OCI-LY3 (cell line): ENCODE data around the gene BUD13.

ENCODE experiments used
- H2AFZ ChIP-seq: fragments of 200-600, 300-600 bp; shearing (Covaris generic); 2 replicates; pipeline ENCODE4 v1.6.0; 2014; ENCODE audit warnings: antibody characterized with exemption, low read depth, low read length
- H3K27ac ChIP-seq: fragments of 200-600, 300-600 bp; sonication (generic); 2 replicates; pipeline ENCODE4 v1.5.1; 2014; ENCODE audit warnings: mild to moderate bottlenecking, low read length, moderate library complexity, mixed read lengths
- H3K27me3 ChIP-seq: fragments of 200-600, 300-600 bp; sonication (generic); 2 replicates; pipeline ENCODE4 v1.6.1; 2014; ENCODE audit warnings: low read depth, low read length, mixed read lengths
- H3K36me3 ChIP-seq: fragments of 200-600, 300-600 bp; sonication (generic); replicated peaks from 2 replicates; pipeline ENCODE3; 2014; ENCODE audit warnings: low read depth, low read length, mixed read lengths
- H3K4me1 ChIP-seq: fragments of 300-600, 200-600 bp; sonication (generic); 2 replicates; pipeline ENCODE4 v1.6.1; 2014; ENCODE audit warnings: low read length, mixed read lengths
- H3K4me2 ChIP-seq: fragments of 200-600, 300-600 bp; sonication (generic); 2 replicates; pipeline ENCODE4 v1.6.1; 2014; ENCODE audit warnings: low read length, mixed read lengths
- H3K4me3 ChIP-seq: fragments of 300-600, 200-600 bp; sonication (generic); 2 replicates; pipeline ENCODE4 v1.5.1; 2014; ENCODE audit warnings: antibody characterized with exemption, mild to moderate bottlenecking, low read length, moderate library complexity
- H3K79me2 ChIP-seq: fragments of 300-600, 200-600 bp; shearing (Covaris generic); 2 replicates; pipeline ENCODE4 v1.6.1; 2014; ENCODE audit warnings: mild to moderate bottlenecking, low read length, mixed read lengths
- H3K9ac ChIP-seq: fragments of 300-600, 200-600 bp; shearing (Covaris generic); 2 replicates; pipeline ENCODE4 v1.6.0; 2014; ENCODE audit warnings: mild to moderate bottlenecking, low read length, moderate library complexity
- H3K9me3 ChIP-seq: fragments of 200-600, 300-600 bp; shearing (Covaris generic); 2 replicates; pipeline ENCODE4 v1.6.1; 2014; ENCODE audit warnings: low read length, mixed read lengths; ENCODE audit not compliant: insufficient read depth
- H4K20me1 ChIP-seq: fragments of 200-600, 300-600 bp; sonication (generic); 2 replicates; pipeline ENCODE4 v1.6.1; 2016; ENCODE audit warnings: low read length, mixed read lengths; ENCODE audit not compliant: insufficient read depth
- EZH2phosphoT487 ChIP-seq: fragments of 200-600 bp; shearing (Covaris generic); IDR thresholded peaks from 2 replicates; pipeline ENCODE4 v1.6.1; 2018; ENCODE audit warnings: antibody characterized with exemption, mixed run types, low read depth
- TF ChIP-seq, protein P1 (sequence below): fragments of 200-600, 300-600 bp; sonication (generic); IDR thresholded peaks from 2 replicates; pipeline ENCODE4 v1.5.1; 2014; ENCODE audit warnings: antibody characterized with exemption, low read length, low read depth

The BUD13 gene

DNA sequence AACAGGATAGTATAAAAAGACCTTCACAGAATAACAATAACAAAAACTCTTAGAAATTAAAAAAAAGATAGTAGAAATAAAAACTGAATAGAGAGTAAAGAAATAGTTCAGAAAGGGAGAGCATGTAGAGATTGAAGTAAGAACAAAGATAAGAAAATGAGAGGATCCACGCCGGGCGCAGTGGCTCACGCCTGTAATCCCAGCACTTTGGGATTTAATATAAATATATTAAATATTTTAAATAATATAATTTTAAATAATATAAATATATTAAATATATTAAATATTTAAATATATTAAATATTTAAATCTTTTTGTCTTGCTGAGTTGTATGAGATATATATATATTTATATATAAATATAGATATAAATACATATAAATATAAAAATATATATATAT, 39.3 kb upstream of the BUD13 start:
- Histone ChIP-seq H3K79me2 (no peaks in the 10 kb centered on the region), H2AFZ (no peak overlapping the region), H3K27me3 (no peaks in the 10 kb centered on the region), H4K20me1 (no peaks in the 10 kb centered on the region), H3K4me3 (peak overlapping the region; percentile 9; the same call in 1 of the 2 replicates), H3K36me3 (no peaks in the 10 kb centered on the region), H3K27ac (no peak overlapping the region), H3K9ac (no peak overlapping the region), H3K4me2 (peak overlapping the region; percentile 53), H3K4me1 (peaks cover 18% of the 10 kb centered on the region), H3K9me3 (no peaks in the 10 kb centered on the region)
- TF ChIP-seq, protein P1, sequence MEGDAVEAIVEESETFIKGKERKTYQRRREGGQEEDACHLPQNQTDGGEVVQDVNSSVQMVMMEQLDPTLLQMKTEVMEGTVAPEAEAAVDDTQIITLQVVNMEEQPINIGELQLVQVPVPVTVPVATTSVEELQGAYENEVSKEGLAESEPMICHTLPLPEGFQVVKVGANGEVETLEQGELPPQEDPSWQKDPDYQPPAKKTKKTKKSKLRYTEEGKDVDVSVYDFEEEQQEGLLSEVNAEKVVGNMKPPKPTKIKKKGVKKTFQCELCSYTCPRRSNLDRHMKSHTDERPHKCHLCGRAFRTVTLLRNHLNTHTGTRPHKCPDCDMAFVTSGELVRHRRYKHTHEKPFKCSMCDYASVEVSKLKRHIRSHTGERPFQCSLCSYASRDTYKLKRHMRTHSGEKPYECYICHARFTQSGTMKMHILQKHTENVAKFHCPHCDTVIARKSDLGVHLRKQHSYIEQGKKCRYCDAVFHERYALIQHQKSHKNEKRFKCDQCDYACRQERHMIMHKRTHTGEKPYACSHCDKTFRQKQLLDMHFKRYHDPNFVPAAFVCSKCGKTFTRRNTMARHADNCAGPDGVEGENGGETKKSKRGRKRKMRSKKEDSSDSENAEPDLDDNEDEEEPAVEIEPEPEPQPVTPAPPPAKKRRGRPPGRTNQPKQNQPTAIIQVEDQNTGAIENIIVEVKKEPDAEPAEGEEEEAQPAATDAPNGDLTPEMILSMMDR = no peak
- no peak for TF ChIP-seq EZH2phosphoT487

DNA sequence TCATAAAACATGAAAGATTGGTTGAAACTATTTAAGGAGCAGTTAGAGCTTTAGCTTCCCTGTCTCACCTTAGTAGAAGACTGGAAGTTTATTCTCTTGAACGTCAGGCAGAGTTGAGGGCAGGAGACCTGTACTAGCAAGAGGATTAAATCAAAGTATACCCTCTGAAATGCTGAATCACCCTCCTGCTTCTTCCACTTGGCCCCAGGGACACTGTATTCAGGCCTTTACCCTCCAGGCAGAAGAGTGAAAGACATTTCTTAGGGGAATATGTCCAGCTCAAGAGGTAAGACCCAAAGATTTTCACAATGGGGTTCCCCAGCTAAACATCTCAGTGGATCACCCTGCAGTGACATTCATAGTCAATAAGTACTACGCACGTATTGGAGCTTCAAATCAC, 38.4 kb upstream of the BUD13 start:
- Histone ChIP-seq H3K27me3 (no peaks in the 10 kb centered on the region), H3K79me2 (no peaks in the 10 kb centered on the region), H3K4me2 (peak overlapping the region; percentile 53), H2AFZ (peak overlapping the region; percentile 74), H3K4me1 (peaks cover 18% of the 10 kb centered on the region), H3K36me3 (no peaks in the 10 kb centered on the region), H4K20me1 (no peaks in the 10 kb centered on the region), H3K9me3 (no peaks in the 10 kb centered on the region), H3K4me3 (peak overlapping the region; percentile 9), H3K27ac (no peak overlapping the region), H3K9ac (no peak overlapping the region)
- TF ChIP-seq, protein P1 = no peak
- no peak for TF ChIP-seq EZH2phosphoT487

DNA sequence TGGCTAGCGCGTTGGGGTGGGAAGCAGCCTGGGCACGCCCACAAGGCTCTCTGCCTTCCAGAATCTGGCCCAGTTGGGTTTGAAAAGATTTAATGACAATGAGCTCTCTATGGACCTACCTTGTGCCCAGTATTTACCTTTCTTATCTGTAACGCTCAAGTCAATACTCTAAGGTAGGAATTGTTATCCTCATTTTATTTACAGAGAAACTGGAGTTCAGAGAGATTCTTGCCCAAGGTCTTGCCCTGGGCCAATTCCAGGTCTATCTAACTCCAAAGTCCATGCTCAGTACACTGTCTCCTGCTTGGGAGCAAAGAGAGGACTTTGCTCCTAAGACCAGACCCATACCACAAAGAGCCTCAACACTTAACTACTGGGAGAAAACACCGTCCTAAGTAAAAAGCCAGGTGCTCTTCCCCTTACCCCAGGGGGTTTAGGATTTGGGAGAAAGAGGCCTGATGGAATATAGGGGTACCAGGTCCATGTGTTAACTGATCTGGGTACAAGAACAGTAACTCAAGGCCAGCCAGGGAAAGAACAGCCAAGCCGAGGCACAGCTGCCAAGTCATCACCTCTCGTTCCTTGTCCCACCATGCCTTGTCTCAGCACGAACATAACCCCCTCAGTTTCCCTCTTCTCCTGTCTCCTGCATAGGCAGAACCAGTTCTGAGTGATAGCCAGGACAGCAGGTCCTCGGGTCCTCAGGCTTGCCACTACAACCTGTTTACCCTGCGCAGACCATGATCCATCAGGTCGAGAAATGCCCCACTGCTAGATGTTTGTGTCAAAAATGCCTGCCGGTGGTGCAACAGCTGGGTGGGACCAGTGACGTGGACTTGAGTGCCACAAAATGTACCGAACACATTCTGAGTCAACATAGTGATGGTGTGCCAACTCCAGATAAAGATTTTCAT, 35.7 kb upstream of the BUD13 start:
- Histone ChIP-seq H3K27ac (no peak overlapping the region), H3K4me3 (no peak overlapping the region), H3K27me3 (no peaks in the 10 kb centered on the region), H4K20me1 (no peaks in the 10 kb centered on the region), H3K4me2 (no peak overlapping the region), H3K79me2 (no peaks in the 10 kb centered on the region), H2AFZ (no peak overlapping the region), H3K4me1 (peaks cover 14% of the 10 kb centered on the region), H3K9me3 (no peaks in the 10 kb centered on the region), H3K36me3 (no peaks in the 10 kb centered on the region), H3K9ac (no peak overlapping the region)
- TF ChIP-seq, protein P1 = no peak
- no peak for TF ChIP-seq EZH2phosphoT487

DNA sequence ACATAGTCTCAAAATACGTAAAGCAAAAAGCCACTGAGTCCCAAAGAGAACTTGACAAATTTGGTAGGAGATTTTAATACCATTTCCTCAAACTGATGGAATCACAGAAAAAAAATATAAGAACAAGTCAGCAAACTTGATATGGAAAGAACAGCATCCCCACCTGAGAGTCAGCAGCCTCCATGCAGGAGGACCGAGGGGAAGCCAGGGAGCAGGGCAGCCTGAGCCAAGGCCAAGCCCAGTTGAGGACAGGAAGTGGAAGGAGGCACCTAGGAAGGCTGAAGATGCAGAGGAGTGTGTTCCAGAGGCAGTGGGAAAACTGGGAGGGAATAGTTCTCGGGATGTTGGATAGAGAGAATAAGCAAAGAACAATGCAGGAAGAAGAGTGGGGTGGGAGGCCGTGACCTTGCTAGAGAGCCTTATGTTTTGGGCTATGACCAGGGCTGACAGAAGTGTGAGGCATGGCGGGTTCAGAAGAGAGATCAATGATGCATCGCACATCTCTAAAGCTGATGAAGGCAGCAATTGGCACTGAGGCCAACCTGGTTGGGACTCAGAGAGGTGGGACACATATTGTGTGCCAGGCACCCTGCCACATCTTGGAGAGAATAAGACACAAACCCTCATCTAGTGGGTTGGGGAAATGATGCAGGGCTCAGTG, 34.9 kb upstream of the BUD13 start:
- H3K27me3 ChIP-seq = no peaks in the 10 kb centered on the region
- no peak overlapping the region for H2AFZ ChIP-seq
- H3K9me3 ChIP-seq = no peaks in the 10 kb centered on the region
- H3K4me3 ChIP-seq = no peak overlapping the region
- no peaks in the 10 kb centered on the region for H3K79me2 ChIP-seq
- H3K4me2 ChIP-seq = no peak overlapping the region
- no peaks in the 10 kb centered on the region for H3K36me3 ChIP-seq
- TF ChIP-seq, protein P1 = no peak
- no peak for TF ChIP-seq EZH2phosphoT487
- no peak overlapping the region for H3K9ac ChIP-seq
- peaks cover 14% of the 10 kb centered on the region for H3K4me1 ChIP-seq
- no peaks in the 10 kb centered on the region for H4K20me1 ChIP-seq
- H3K27ac ChIP-seq = no peak overlapping the region
